ENCODE results near the gene CABLES2.

CABLES2 gene

GRCh38 chr20:62403331-62403730, 3.8 kb downstream of the CABLES2 start:
- DNase-seq, result no peak

GRCh38 chr20:62402456-62403150, 4.5 kb downstream of the CABLES2 start:
- no peak for DNase-seq

GRCh38 chr20:62401331-62401779, 5.7 kb downstream of the CABLES2 start:
- DNase-seq, result peak in 1 of 2 experiments; percentile 65

- no peak for DNase-seq
Observed at GRCh38 chr20:62400541-62400940, 6.5 kb downstream of the CABLES2 start.

- no peak for DNase-seq
Observed at GRCh38 chr20:62400021-62400420, 7.1 kb downstream of the CABLES2 start.

- DNase-seq, result no peak
Observed at GRCh38 chr20:62398120-62398821, 8.8 kb downstream of the CABLES2 start.

GRCh38 chr20:62396367-62397239, 10.5 kb downstream of the CABLES2 start:
- DNase-seq, result no peak

- DNase-seq, result peak in 1 of 2 experiments; percentile 60
Observed at GRCh38 chr20:62395311-62396242, 11.5 kb downstream of the CABLES2 start.

- DNase-seq, result no peak
Observed at GRCh38 chr20:62394248-62395245, 12.5 kb downstream of the CABLES2 start.

GRCh38 chr20:62393830-62394229, 13.3 kb downstream of the CABLES2 start:
- no peak for DNase-seq

- DNase-seq, result no peak
Observed at GRCh38 chr20:62393335-62393665, 13.8 kb downstream of the CABLES2 start.

- no peak for DNase-seq
Observed at GRCh38 chr20:62392621-62393334, 14.3 kb downstream of the CABLES2 start.

- DNase-seq, result no peak
Observed at GRCh38 chr20:62392077-62392418, 15.0 kb downstream of the CABLES2 start.

GRCh38 chr20:62391165-62392076, 15.7 kb downstream of the CABLES2 start:
- DNase-seq, result no peak

GRCh38 chr20:62390317-62391164, 16.5 kb downstream of the CABLES2 start:
- DNase-seq, result no peak

- no peak for DNase-seq
Observed at GRCh38 chr20:62389601-62390087, 17.4 kb downstream of the CABLES2 start.

- no peak for DNase-seq
Observed at GRCh38 chr20:62388839-62389600, 18.1 kb downstream of the CABLES2 start.

Data from NCI-H526 (cell line).